Nephron (organoid): ENCODE data around the gene CDT1.
A peak's percentile ranks its signal among the peaks of the same experiment; 100 is the strongest.

Source experiments
- H3K27ac Mint-ChIP-seq, 3 experiments: 2 replicates each; pipeline ENCODE4 v1.8.0; 2020; ENCODE audit warnings: mixed read lengths in 3 of 3, mild to moderate bottlenecking in 2 of 3, moderate library complexity in 1 of 3
- H3K27me3 Mint-ChIP-seq: 2 replicates; pipeline ENCODE4 v1.8.0; 2021; ENCODE audit warnings: low read depth, mild to moderate bottlenecking, moderate library complexity, mixed read lengths
- H3K36me3 Mint-ChIP-seq: 2 replicates; pipeline ENCODE4 v1.8.0; 2020; ENCODE audit warnings: low read depth, mixed read lengths
- H3K4me1 Mint-ChIP-seq: 2 replicates; pipeline ENCODE4 v1.8.0; 2020; ENCODE audit warnings: mixed read lengths
- H3K4me3 Mint-ChIP-seq, 3 experiments: 2 replicates each; pipeline ENCODE4 v1.8.0; 2020; ENCODE audit warnings: mild to moderate bottlenecking in 3 of 3, mixed read lengths in 3 of 3, moderate library complexity in 2 of 3
- H3K9me3 Mint-ChIP-seq: 2 replicates; pipeline ENCODE4 v1.8.0; 2020; ENCODE audit warnings: mixed read lengths
- CTCF ChIP-seq, 3 experiments: fragments of 200-600 bp; sonication (generic); IDR thresholded peaks; one replicate each; pipeline ENCODE4 v1.5.0; 2021; ENCODE audit warnings: antibody characterized with exemption in 3 of 3; ENCODE audit not compliant: unreplicated experiment in 3 of 3

CDT1 gene

GRCh38 chr16:88793251-88793954 lies 10.2 kb upstream of the CDT1 start:
- Mint-ChIP-seq H3K9me3 (no peaks in the 10 kb centered on the region), H3K4me1 (no peaks in the 10 kb centered on the region), H3K36me3 (no peaks in the 10 kb centered on the region), H3K4me3 (no peak overlapping the region), H3K27me3 (peaks cover 38% of the 10 kb centered on the region), H3K27ac (no peak overlapping the region)
- TF ChIP-seq CTCF (IDR thresholded peaks at IDR 0.05; ENCODE audit: unreplicated experiment in 3 of 3) = no peak

GRCh38 chr16:88796278-88796677 lies 7.3 kb upstream of the CDT1 start:
- no peak overlapping the region for H3K4me3 Mint-ChIP-seq

DNA sequence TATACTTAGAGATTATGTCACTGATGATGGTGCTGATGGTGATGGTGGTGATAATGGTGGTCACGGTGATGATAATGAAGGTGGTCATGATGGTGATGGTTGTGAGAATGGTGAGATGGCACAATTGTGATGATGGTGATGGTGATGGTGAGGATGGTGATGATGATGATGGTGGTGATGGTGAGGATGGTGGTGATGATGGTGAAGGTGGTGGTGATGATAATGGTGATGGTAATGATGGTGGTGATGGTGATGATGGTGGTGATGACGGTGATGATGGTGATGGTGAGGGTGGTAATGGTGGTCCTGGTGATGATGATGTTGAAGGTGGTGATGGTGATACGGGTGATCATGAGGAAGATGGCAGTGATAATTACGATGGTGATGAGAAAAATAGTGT lies 5.5 kb upstream of the CDT1 start:
- no peak for TF ChIP-seq CTCF (IDR thresholded peaks at IDR 0.05; ENCODE audit: unreplicated experiment in 3 of 3)
- Mint-ChIP-seq H3K27ac (no peak overlapping the region), H3K4me1 (no peaks in the 10 kb centered on the region), H3K36me3 (no peaks in the 10 kb centered on the region), H3K4me3 (no peak overlapping the region), H3K9me3 (no peaks in the 10 kb centered on the region), H3K27me3 (peaks cover 10% of the 10 kb centered on the region)

More at GRCh38 chr16:88796278-88796677, 7.3 kb upstream of the CDT1 start:
- H3K4me1 Mint-ChIP-seq = no peaks in the 10 kb centered on the region
- peaks cover 21% of the 10 kb centered on the region for H3K27me3 Mint-ChIP-seq
- no peaks in the 10 kb centered on the region for H3K36me3 Mint-ChIP-seq
- no peak overlapping the region for H3K27ac Mint-ChIP-seq
- TF ChIP-seq CTCF (IDR thresholded peaks at IDR 0.05; ENCODE audit: unreplicated experiment in 3 of 3) = no peak
- no peaks in the 10 kb centered on the region for H3K9me3 Mint-ChIP-seq

DNA sequence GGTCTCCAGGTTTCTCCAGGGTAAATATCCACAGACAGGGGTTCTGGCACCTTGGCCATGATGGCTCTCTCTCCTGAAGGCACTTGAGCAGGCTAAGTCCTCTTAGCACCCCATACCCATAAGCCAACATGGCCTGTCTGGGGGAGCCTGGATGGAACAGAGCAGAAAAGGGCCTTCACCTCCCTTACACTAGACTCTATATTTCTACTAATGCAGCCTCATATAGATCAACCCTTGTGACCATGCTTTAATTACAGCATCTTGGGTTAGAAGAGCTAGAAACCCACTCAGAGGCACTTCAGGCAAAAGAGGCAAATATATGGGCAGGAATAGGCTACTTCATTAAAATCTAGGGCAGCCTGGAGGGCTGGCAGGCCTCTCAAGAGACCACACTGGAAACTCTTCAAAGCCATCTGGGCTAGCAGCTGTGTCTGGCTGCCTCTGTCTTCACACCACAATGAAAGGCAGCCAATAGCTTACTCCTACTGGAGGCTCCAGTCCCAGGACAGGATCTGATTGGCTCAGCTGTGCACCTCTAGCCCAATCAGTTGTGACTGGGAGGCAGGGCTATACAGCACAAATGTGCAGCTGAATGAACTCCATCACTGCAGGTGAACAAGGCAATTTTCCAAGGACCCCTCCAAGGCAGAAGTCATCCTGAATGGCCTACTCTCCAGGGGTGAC lies 4.7 kb upstream of the CDT1 start:
- no peak overlapping the region for H3K4me3 Mint-ChIP-seq
- H3K27ac Mint-ChIP-seq = no peak overlapping the region
- no peaks in the 10 kb centered on the region for H3K36me3 Mint-ChIP-seq
- no peak for TF ChIP-seq CTCF (IDR thresholded peaks at IDR 0.05; ENCODE audit: unreplicated experiment in 3 of 3)
- H3K4me1 Mint-ChIP-seq = no peaks in the 10 kb centered on the region
- peaks cover 7% of the 10 kb centered on the region for H3K27me3 Mint-ChIP-seq
- no peaks in the 10 kb centered on the region for H3K9me3 Mint-ChIP-seq

GRCh38 chr16:88799569-88800276 lies 3.9 kb upstream of the CDT1 start:
- H3K36me3 Mint-ChIP-seq = no peaks in the 10 kb centered on the region
- H3K4me1 Mint-ChIP-seq = no peaks in the 10 kb centered on the region
- TF ChIP-seq CTCF (IDR thresholded peaks at IDR 0.05; ENCODE audit: unreplicated experiment in 3 of 3) = no peak
- H3K4me3 Mint-ChIP-seq = peak overlapping the region in 1 of 3 experiments; percentile 61
- no peaks in the 10 kb centered on the region for H3K9me3 Mint-ChIP-seq
- H3K27ac Mint-ChIP-seq = no peak overlapping the region
- H3K27me3 Mint-ChIP-seq = peaks cover 4% of the 10 kb centered on the region
